ENCODE data around the gene KLHDC4.
"Not testable (repeated sequence)": the region's sequence is repeated elsewhere in the genome, so short reads cannot be mapped to it uniquely, and the experiment has no call there.

The KLHDC4 gene

DNA sequence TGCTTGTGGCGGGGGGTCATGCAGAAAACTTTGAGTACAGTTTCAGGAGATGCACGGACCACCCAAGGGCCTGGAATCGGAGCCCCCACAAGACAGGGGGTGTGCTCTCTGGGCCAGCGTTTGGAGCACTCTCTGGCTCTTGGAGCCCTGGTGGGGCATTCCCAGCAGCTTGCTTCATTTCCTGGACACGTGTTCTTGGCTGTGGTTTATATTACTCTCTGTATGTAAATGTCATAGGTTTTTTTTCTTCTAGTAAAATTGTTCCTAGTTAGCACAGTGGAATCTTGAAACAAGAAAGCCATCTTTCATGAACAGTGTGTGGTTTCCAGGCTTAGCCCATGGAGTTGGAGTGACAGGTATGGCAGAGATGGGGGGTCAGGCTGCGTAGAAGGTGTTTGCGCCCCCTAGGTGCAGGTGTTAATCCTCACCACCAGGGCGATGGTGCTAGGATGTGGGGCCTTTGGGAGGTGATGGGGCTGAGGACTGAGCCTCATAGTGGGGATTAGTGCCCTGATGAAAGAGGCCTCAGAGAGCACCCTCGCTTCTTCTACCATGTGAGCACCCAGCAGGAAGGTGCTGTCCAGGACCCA lies 83.7 kb downstream of the KLHDC4 start:
- no peak overlapping the region for H3K4me3 ChIP-seq (ENCODE audit: low read depth, low read length)
- DNase-seq (ENCODE audit: low read depth): peak; percentile 41
- no peak for TF ChIP-seq POLR2A (IDR thresholded peaks at IDR 0.05; ENCODE audit: extremely low read depth, insufficient read length)
- no peak for TF ChIP-seq MYC (IDR thresholded peaks at IDR 0.05; ENCODE audit: low read depth, low read length)
- TF ChIP-seq, protein P1, sequence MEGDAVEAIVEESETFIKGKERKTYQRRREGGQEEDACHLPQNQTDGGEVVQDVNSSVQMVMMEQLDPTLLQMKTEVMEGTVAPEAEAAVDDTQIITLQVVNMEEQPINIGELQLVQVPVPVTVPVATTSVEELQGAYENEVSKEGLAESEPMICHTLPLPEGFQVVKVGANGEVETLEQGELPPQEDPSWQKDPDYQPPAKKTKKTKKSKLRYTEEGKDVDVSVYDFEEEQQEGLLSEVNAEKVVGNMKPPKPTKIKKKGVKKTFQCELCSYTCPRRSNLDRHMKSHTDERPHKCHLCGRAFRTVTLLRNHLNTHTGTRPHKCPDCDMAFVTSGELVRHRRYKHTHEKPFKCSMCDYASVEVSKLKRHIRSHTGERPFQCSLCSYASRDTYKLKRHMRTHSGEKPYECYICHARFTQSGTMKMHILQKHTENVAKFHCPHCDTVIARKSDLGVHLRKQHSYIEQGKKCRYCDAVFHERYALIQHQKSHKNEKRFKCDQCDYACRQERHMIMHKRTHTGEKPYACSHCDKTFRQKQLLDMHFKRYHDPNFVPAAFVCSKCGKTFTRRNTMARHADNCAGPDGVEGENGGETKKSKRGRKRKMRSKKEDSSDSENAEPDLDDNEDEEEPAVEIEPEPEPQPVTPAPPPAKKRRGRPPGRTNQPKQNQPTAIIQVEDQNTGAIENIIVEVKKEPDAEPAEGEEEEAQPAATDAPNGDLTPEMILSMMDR (IDR thresholded peaks at IDR 0.05; ENCODE audit: low read depth, low read length): peak; percentile 53
- TF ChIP-seq, protein P2, sequence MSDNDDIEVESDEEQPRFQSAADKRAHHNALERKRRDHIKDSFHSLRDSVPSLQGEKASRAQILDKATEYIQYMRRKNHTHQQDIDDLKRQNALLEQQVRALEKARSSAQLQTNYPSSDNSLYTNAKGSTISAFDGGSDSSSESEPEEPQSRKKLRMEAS (IDR thresholded peaks at IDR 0.05; ENCODE audit: low read depth, low read length): peak; percentile 78

DNA sequence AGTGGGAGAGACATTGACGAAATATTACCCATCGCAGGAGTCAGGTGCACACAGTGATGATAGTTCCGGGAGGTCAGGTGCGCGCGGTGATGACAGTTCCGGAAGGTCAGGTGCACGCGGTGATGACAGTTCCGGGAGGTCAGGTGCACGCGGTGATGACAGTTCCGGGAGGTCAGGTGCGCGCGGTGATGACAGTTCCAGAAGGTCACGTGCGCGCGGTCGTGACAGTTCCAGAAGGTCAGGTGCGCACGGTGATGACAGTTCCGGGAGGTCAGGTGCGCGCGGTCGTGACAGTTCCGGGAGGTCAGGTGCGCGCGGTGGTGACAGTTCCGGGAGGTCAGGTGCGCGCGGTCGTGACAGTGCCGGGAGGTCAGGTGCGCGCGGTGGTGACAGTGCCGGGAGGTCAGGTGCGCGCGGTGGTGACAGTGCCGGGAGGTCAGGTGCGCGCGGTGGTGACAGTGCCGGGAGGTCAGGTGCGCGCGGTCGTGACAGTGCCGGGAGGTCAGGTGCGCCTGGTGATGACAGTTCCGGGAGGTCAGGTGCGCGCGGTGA lies 84.7 kb downstream of the KLHDC4 start:
- DNase-seq (ENCODE audit: low read depth); H3K4me3 ChIP-seq (ENCODE audit: low read depth, low read length): not testable (repeated sequence)

DNA sequence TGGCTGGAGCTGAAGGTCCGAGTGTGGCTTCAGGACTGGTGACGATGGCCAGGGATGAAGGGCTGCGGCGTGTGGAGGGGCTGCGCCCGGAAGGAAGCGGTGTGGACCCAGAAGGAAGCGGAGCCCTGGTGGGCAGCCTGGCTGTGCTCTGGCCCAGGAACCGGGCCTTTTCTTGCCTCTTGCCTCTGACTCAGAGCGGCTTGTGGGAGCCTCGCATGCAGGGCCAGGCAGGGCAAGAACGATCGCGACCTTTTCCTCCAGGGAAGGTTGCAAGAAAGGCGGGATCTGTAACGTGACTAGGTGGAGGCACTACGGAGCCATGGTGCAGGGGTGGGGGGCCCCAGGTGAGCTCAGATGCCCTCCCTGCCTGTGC lies 85.5 kb downstream of the KLHDC4 start:
- TF ChIP-seq MYC (IDR thresholded peaks at IDR 0.05; ENCODE audit: low read depth, low read length) (no peak), POLR2A (IDR thresholded peaks at IDR 0.05; ENCODE audit: extremely low read depth, insufficient read length) (no peak)
- TF ChIP-seq, protein P1 (IDR thresholded peaks at IDR 0.05; ENCODE audit: low read depth, low read length): no peak
- TF ChIP-seq, protein P2 (IDR thresholded peaks at IDR 0.05; ENCODE audit: low read depth, low read length): no peak
- no peak for DNase-seq (ENCODE audit: low read depth)
- H3K4me3 ChIP-seq (ENCODE audit: low read depth, low read length): no peak overlapping the region

DNA sequence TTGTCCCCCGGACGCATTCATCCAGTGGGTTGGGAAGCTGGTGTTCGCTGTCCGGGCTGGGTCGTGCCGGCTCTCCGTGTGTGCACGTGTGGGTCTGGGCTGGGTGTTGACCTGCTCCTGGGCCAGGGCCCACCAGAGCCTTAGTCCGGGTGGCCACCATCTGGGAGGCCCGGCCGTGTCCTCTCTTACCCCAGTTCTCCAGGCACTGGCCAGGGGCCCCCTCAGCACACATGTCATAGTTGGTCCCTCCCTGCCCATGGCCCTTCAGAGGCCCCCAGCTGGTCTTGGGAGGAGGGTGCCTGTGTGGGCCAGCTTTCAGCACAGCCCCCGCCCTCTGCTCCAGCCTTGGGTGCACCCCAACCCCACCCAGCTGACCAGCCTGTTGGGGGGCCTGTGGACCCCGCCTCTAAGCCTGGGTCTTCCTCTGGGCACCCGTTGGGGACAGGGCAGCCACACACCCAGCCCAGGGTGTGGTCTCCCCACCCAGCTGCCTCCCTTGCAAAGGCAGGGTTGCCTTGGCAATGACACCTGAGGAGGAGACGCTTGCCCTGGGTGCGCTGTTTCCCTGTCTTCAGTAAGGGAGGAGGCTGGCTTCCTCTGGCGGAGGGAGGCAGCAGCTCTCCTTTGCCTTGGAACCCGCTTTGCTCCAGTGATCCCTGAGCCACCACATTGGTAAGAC lies 86.1 kb downstream of the KLHDC4 start:
- TF ChIP-seq MYC (IDR thresholded peaks at IDR 0.05; ENCODE audit: low read depth, low read length) (no peak), POLR2A (IDR thresholded peaks at IDR 0.05; ENCODE audit: extremely low read depth, insufficient read length) (no peak)
- TF ChIP-seq, protein P1 (IDR thresholded peaks at IDR 0.05; ENCODE audit: low read depth, low read length): no peak
- TF ChIP-seq, protein P2 (IDR thresholded peaks at IDR 0.05; ENCODE audit: low read depth, low read length): no peak
- no peak for DNase-seq (ENCODE audit: low read depth)
- no peak overlapping the region for H3K4me3 ChIP-seq (ENCODE audit: low read depth, low read length)

DNA sequence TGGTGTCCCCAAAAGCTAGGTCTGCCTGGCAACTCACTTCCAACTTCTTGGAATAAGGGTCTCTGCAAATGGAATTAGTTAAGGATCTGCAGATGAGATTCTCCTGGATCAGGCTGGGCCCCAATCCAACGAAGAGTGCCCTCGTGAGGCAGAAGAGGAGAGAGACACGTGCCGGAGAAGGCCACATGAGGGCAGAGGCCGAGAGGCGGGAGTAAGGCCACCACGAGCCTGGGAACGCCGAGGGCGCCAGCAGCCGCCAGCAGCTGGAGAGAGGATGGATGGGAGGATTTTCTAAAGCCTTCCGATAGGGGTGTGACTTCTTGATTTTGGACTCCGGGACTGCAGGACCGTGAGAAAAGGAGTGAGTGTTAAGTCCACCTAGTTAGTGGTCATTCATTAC lies 87.2 kb downstream of the KLHDC4 start:
- no peak overlapping the region for H3K4me3 ChIP-seq (ENCODE audit: low read depth, low read length)
- no peak for TF ChIP-seq MYC (IDR thresholded peaks at IDR 0.05; ENCODE audit: low read depth, low read length)
- TF ChIP-seq, protein P2 (IDR thresholded peaks at IDR 0.05; ENCODE audit: low read depth, low read length): no peak
- DNase-seq (ENCODE audit: low read depth): no peak

DNA sequence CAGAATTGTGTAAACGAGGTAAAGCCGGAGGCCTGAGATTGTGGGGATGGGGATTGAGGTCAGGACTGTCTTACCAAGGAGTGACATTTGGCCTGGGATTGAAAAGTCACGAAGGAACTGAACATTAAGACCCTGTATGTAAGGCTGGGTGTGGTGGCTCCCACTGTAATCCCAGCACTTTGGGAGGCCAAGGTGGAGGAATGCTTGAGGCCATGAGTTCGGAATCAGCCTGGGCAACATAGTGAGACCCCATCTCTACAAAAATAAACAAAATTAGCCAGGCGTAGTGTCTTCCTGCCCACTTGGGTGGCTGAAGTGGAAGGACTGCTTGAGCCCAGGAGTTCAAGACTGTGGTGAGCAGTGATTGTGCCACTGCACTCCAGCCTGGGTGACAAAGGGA lies 88.0 kb downstream of the KLHDC4 start:
- DNase-seq (ENCODE audit: low read depth): no peak
- TF ChIP-seq POLR2A (IDR thresholded peaks at IDR 0.05; ENCODE audit: extremely low read depth, insufficient read length) (no peak), MYC (IDR thresholded peaks at IDR 0.05; ENCODE audit: low read depth, low read length) (no peak)
- H3K4me3 ChIP-seq (ENCODE audit: low read depth, low read length): no peak overlapping the region

DNA sequence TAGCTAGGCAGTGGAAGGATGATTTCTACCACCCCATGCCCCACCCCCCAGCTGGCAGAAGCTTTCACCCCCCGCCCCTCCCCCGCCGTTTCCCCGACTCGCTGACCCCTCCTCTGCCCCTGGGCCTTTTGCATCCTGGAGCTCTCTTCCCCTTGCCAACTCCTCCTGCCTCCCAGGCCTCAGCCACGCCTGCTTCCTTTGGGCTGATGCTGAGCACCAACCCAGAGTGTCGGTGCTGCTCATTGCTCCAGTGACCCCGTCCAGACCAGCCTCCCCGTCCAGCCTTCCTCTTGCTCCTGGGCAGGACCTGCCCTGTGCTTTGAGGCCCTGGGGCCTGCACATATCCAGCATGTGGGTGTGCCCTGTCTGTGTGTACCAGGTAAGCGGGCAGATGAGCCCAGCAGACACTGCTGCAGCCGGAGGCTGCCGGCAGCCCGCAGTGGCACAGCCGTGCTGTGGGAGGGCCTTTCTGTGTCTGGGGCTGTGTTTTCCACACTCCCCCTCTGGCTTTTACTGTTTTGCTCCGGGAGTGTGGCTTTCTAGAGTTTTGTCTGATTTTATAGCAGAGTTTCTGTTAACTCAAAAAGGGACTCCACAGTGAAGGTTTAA lies 90.6 kb downstream of the KLHDC4 start:
- no peak for DNase-seq (ENCODE audit: low read depth)
- no peak for TF ChIP-seq POLR2A (IDR thresholded peaks at IDR 0.05; ENCODE audit: extremely low read depth, insufficient read length)
- no peak for TF ChIP-seq MYC (IDR thresholded peaks at IDR 0.05; ENCODE audit: low read depth, low read length)
- TF ChIP-seq, protein P1 (IDR thresholded peaks at IDR 0.05; ENCODE audit: low read depth, low read length): no peak
- TF ChIP-seq, protein P2 (IDR thresholded peaks at IDR 0.05; ENCODE audit: low read depth, low read length): no peak
- no peak overlapping the region for H3K4me3 ChIP-seq (ENCODE audit: low read depth, low read length)
